HFF-Myc (cell line): ENCODE results near the gene THSD8.

Experiments used
- DNase-seq: peaks from one replicate; pipeline ENCODE4 v3.0.0-alpha.2; 2011; ENCODE audit warnings: low read depth; ENCODE audit errors: extremely low read depth
- H3K4me3 ChIP-seq: replicated peaks from 2 replicates; pipeline ENCODE4 v1.5.1; 2011; ENCODE audit warnings: low read depth, mild to moderate bottlenecking, control low read depth, low read length
- TF ChIP-seq, protein P1 (sequence below): IDR thresholded peaks from 2 replicates; pipeline ENCODE4 v1.5.1; 2012; ENCODE audit warnings: mild to moderate bottlenecking, low read depth, low read length, control low read depth; ENCODE audit errors: missing control alignments

Gene THSD8

DNA sequence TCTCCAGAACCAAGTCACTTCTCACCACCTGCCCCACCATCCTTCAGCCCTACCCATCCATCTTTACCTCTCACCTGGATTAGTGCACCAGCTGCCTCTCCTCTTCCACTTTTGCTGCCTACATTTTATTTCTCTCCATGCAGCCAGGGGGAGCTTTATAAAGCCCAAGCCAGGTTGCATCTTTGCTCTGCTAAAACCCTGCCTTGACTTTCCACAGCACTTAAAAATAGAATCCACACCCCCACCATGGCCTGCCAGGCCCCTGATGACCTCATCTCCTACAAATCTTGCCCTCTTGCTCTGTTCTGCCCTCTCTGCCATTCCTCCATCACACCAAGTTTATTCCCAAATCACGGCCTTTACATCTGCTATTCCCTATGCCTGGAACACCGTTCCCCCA lies 28.3 kb upstream of the THSD8 start:
- TF ChIP-seq, protein P1, sequence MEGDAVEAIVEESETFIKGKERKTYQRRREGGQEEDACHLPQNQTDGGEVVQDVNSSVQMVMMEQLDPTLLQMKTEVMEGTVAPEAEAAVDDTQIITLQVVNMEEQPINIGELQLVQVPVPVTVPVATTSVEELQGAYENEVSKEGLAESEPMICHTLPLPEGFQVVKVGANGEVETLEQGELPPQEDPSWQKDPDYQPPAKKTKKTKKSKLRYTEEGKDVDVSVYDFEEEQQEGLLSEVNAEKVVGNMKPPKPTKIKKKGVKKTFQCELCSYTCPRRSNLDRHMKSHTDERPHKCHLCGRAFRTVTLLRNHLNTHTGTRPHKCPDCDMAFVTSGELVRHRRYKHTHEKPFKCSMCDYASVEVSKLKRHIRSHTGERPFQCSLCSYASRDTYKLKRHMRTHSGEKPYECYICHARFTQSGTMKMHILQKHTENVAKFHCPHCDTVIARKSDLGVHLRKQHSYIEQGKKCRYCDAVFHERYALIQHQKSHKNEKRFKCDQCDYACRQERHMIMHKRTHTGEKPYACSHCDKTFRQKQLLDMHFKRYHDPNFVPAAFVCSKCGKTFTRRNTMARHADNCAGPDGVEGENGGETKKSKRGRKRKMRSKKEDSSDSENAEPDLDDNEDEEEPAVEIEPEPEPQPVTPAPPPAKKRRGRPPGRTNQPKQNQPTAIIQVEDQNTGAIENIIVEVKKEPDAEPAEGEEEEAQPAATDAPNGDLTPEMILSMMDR = peak; percentile 43
- no peak for DNase-seq
- H3K4me3 ChIP-seq = no peak overlapping the region

DNA sequence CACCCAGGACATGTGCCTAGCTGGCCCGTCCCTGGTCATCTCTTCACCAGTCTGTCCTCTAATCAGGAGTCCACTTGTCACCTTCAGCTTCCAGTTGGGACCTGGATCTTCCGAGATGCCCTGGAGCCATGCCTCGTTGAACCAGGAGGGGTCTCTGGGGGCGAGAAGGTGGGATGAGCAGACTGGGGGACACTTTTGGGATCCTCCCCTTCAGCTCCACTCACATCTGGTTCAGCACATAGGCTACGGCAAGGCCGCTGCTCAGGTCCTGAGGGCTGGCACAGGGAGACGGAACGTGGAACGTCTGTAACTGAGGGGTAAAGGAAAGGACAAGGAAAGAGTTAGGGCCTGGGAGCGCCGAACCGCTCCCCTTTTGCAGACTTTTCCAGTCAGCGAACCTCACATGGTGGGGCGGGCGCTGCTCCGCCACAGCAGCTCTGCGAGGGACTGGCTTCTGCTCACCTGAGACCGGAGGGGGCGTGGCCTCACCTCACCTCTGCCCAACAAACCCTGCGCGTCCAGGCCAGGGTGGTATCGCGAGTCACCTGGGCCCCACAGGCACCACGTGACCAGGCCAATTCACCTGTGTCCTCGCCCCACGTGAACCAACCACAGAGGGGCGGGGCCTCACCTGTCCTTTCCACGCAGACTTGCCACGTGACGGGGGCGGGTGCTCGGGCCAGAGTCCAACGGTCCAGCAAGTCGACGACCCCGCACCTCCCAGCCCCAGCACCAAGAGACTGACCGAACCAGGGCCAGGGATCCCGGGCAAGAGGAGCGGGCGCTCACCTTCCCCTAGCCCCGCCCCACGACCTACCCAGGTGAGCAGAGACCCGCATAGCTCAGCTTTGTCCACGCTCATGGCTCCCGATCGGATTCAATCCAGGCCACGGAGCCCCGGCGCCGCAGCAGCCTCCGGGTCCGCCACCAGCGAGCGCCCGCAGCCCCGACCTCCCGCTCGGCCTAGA lies 27.0 kb upstream of the THSD8 start, which contains the start of gene HOOK2:
TSS of gene HOOK2 (minus strand) at position 965 of the 968 bp plus-strand sequence. CDS start at position 862, 103 bp downstream.
- DNase-seq = no peak
- peak within 1 kb of the TSS; percentile 76 for H3K4me3 ChIP-seq
- TF ChIP-seq, protein P1 = no peak

DNA sequence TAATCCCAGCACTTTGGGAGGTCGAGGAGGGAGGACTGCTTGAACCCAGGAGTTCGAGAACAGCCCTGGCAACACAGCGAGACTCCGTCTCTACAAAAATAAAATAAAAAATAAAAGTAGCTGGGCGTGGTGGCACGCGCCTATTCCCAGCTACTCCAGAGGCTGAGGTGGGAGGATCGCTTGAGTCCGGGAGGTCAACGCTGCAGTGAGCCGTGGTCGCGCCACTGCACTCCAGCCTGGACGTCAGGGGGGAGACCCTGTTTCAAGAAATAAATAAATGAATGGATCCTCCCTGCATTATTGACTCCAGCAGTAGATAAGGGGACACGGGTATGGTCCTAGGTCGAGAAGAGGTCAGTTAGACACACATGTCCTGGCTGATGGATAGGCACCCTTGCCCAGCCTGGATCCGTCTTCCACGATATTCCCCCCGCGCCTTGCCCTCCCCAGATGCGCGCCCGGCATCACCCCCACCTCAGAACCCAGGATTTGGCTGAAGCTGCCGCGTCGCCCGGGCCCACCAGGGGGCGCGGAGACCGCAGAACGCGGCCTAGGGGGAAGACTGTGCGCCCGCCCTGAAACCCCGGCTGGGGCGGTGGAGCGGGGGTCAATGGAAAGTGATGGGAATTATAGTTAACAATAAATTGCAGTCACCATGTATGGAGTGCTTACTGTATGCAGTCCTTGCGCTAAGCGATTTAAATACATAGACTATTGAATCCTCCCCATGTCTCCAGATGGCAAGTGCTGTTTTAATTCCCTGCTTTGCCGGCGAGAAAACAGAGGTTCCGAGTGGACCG lies 24.5 kb upstream of the THSD8 start:
- TF ChIP-seq, protein P1 = peak; percentile 91
- peak overlapping the region; percentile 55 for H3K4me3 ChIP-seq
- DNase-seq = no peak

DNA sequence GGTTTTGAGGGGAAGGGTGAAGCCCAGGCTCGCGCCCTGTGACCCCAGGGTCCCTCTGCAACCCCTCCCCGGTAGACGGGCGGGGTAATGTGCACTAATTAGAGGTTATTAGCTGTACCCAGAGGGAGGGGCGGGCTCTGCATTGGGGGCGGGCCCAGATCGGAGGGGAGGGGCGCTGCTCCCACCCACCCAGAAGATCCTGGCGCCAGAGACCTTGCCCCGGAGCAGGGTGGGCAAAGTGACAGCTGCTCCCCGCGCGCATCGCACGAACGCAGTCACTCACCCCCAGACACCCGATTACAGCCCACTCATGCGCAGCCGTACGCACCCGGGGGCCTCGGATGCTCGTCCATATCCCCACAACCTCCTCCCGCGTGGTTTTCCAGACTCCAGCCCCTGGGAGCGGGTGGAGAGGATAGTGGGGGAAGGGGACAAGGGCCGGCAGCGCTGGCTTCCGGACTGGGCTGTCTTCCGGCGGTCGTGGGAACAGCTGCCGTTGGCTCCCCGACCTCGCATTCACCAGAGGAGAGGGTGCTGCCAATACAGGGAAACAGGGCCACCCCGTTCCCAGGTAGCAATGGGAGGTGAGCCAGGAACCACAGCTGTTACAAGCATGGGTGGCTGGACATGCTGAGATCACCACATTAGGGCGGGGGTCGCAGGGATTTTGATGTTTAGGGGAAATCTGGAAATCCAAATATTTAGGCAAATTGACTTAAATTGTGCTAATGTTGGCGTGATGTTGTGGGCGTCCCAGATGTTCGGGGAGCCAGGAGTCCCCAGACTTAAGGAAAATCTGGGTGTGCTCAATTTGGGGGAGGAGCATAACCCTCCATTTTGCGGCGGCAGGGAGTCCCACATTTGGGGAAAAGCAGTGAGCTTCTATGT lies 23.6 kb upstream of the THSD8 start:
- TF ChIP-seq, protein P1 = no peak
- DNase-seq = no peak
- peak overlapping the region; percentile 55 for H3K4me3 ChIP-seq

DNA sequence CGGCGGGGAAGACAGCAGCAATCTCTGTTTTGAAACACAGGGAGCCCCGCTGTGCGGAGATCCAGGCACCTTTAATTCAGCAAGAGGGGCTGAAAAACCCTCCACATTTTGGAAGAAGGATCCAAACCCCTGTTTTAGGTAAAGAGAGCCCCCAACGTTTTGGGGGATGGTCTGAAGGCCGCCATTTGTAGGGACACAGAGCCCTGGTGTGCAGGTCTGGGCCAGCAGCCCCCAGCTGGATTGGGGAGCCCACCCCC lies 23.0 kb upstream of the THSD8 start:
- TF ChIP-seq, protein P1 = no peak
- no peak for DNase-seq
- peak overlapping the region; percentile 55 for H3K4me3 ChIP-seq
